B cell (primary cell): ENCODE measurements around the gene TTC28.

Experiments
- EZH2 ChIP-seq: IDR thresholded peaks from 2 replicates; pipeline ENCODE4 v1.6.1; 2012; ENCODE audit warnings: borderline replicate concordance, low read depth, mild to moderate bottlenecking, moderate library complexity, low read length; ENCODE audit not compliant: insufficient read depth, poor library complexity, severe bottlenecking
- TF ChIP-seq, protein P1 (sequence below): fragments of 200-600 bp; IDR thresholded peaks from one replicate; pipeline ENCODE4 v1.8.0; 2022; ENCODE audit warnings: antibody characterized with exemption, mild to moderate bottlenecking

DNA sequence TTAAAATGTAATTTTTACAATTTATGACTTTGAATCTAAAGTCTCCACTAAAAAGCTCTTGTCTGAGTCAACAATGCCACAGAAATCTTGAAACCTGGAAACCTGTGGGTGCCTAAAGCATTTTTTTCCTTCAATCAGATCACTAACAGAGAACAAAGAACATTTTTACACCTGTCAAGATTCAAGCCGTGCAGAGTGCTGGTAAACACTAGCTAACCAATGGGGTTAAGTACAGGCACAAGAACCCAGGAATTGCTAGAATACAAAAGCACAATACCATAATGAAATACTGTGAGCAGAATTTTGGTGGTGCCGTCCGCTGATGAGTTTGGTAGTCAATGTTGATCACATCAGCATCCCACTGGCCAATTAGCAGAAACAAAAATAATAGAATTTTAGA lies 380.3 kb downstream of the TTC28 start:
- TF ChIP-seq, protein P1, sequence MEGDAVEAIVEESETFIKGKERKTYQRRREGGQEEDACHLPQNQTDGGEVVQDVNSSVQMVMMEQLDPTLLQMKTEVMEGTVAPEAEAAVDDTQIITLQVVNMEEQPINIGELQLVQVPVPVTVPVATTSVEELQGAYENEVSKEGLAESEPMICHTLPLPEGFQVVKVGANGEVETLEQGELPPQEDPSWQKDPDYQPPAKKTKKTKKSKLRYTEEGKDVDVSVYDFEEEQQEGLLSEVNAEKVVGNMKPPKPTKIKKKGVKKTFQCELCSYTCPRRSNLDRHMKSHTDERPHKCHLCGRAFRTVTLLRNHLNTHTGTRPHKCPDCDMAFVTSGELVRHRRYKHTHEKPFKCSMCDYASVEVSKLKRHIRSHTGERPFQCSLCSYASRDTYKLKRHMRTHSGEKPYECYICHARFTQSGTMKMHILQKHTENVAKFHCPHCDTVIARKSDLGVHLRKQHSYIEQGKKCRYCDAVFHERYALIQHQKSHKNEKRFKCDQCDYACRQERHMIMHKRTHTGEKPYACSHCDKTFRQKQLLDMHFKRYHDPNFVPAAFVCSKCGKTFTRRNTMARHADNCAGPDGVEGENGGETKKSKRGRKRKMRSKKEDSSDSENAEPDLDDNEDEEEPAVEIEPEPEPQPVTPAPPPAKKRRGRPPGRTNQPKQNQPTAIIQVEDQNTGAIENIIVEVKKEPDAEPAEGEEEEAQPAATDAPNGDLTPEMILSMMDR: no peak
- TF ChIP-seq EZH2: no peak
